Measurements from ENCODE around the gene EIF5A2.

EIF5A2 gene

DNA sequence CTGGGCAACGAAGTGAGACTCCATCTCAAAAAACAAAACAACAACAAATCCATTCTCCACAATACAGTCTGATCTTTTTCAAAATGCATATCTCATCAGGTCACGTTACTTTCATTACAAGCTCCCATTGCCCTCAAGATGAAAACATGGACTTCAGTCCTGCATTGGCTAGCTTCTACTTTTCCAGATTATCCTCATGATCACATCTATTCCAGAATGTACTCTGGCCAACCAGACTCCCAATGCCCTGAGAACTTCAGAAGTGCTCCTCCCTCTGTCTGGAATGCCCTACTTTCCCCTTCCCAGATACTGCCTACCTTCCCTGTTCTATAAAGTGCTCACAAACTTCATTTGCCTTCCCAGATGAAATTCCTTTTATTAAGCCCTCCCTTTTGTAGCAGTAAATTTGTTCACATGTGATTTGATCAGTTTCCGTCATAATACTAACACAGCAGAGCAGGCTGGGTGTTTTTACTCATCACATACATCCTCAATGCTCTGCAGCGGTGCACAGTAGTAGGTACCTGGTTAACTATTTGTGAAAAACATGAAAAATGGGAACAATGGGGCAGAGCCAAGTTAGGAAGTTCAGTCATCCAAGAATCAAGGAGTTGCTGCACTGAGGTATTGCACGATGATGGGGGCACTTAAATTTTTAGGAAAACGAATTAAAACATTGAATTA is 43.8 kb downstream of the EIF5A2 start:
- Histone ChIP-seq H3K4me3 (no peak overlapping the region), H3K27ac (no peak overlapping the region)

GRCh38 chr3:170863816-170864215 is 44.6 kb downstream of the EIF5A2 start:
- H3K4me3 ChIP-seq, result no peak overlapping the region
- no peak overlapping the region for H3K27ac ChIP-seq

DNA sequence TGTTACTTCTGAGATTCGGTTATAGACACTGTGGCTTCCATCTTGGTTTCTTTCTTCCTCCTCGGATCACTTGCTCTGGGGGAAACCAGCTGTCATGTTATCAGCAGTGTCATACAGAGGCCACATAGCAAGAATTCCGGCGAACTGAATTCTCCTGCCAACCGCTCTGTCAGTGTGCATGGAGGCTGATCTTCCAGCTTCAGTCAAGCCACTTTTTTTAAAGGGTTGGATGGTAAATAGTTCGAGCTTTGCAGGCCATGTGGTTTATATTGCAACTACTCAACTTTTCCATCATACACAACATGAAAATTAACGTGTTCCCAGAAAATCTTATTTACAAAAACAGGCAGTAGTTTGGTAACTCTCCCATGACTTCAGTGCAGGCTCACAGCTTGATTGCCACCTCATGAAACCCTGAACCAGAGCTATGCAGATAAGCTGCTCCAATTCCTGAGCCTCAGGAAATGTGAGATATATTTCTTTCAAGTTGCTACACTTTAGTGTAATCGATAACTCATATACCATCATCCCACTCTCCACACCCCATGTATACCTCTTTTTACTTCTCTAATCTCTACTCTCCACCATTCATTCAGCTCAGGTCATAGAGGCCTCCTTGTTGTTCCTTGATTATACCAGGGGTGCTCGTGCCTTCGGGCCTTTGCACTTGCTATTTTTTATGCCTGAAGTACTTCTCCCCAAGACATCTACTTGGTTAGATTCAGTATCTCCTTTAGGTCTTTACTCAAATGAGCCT is 45.6 kb downstream of the EIF5A2 start:
- Histone ChIP-seq H3K4me3 (no peak overlapping the region), H3K27ac (no peak overlapping the region)

- no peak overlapping the region for H3K27ac ChIP-seq
- no peak overlapping the region for H3K4me3 ChIP-seq
Observed at GRCh38 chr3:170858599-170858998, 49.8 kb downstream of the EIF5A2 start.

GRCh38 chr3:170852324-170852723 is 56.1 kb downstream of the EIF5A2 start:
- Histone ChIP-seq H3K27ac (no peak overlapping the region), H3K4me3 (no peak overlapping the region)

GRCh38 chr3:170848292-170848917 is 60.0 kb downstream of the EIF5A2 start:
- no peak overlapping the region for H3K27ac ChIP-seq
- H3K4me3 ChIP-seq, result no peak overlapping the region

DNA sequence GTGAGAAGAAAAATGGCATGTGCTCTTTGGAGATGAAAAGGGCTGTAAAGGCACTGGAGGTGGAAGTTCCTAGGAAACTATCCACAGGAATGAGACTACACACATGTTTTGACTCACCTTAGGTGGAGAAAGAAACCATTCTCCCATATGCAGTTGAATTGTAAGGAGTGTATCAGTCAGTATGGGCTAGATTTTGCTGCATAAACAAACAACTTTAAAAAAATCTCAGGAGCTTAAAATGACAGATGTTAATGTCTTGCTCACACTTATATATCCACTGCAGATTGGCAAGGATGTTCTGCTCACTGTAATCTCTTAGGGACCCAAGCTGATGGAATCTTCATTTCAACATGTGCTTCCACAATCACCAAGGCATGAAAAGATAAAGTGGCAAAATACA is 64.1 kb downstream of the EIF5A2 start:
- no peak overlapping the region for H3K27ac ChIP-seq
- H3K4me3 ChIP-seq, result no peak overlapping the region

DNA sequence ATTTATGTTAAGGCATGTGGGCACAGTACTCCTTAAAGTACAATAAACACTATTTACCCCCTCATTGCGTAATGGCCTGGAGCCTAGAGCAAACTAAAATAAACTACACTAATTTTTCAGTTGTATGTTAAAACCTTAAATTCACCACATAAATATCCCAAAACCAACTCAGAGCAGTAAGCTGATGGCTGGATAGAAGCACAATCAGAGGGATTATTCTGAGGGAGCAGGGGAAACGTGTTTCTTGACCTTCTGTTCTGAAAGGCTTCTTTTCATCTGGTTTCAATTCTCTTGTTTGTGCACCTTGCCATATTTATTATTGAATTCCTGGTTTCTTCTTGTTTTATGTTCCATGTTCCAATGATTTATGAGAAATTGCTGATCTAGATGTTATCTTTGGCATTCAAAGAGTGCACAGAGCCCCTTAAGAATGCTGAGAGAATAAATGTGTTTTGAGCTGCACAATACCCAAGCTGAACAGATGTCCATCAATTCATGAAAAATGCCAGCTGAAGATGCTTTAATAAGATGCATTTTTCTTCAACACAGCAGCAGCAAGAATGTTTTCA is 68.1 kb downstream of the EIF5A2 start:
- Histone ChIP-seq H3K27ac (no peak overlapping the region), H3K4me3 (no peak overlapping the region)

GRCh38 chr3:170839518-170840100 is 68.8 kb downstream of the EIF5A2 start:
- H3K27ac ChIP-seq, result no peak overlapping the region
- H3K4me3 ChIP-seq, result no peak overlapping the region
